NCI-H1436 treated with DMSO at 0.1 percent for 48 hours (cell line): Measurements from ENCODE around the gene ETV6.

Experiments
- DNase-seq: peaks from one replicate; lab custom pipeline; 2025; lab: John Stamatoyannopoulos, UW

Gene ETV6

GRCh38 chr12:11741434-11742092 is 92.1 kb downstream of the ETV6 start:
- DNase-seq: no peak

- DNase-seq: no peak
These were observed 94.2 kb downstream of the ETV6 start for GRCh38 chr12:11743423-11744409.

DNA sequence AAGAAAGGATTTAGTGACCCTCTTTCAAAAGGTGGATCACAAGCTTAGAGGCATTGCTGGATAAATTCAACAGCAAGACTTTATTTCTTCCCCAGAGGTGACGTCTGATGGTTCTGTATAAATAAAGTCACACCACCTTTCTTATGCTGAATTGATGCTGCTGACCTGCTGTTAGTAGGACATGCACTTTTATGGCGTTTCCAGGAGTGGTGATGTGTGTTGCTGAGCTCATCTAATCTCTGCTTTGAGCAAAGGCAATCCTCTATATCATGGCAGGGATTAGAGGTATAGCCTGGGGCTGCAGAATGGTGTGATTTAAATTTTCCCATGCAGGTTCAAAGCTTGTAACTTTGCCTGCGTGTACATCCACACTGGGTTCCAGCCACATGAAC is 94.9 kb downstream of the ETV6 start:
- no peak for DNase-seq

DNA sequence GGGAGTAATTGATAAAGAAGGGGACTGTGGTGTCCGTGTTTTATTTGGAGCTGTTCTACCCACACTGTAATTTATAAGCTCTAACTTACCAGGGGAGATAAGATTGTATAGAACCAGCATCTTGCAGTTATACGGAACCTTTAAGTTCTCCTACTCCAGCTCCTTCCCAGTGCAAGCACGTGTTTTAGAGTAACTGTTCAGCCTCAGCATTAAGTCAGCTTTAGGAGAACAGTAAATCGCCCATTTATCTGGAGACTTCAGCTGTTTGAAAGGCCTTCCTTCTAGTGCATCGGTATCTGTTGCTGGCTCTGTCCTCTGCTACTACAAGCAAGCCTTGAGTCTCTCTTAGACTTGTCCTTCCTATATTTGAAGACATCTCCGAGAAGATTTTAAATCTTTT is 95.6 kb downstream of the ETV6 start:
- DNase-seq: no peak

- DNase-seq: no peak
These were observed 96.7 kb downstream of the ETV6 start for GRCh38 chr12:11746024-11746771.

- DNase-seq: no peak
These were observed 97.7 kb downstream of the ETV6 start for GRCh38 chr12:11746940-11747716.

DNA sequence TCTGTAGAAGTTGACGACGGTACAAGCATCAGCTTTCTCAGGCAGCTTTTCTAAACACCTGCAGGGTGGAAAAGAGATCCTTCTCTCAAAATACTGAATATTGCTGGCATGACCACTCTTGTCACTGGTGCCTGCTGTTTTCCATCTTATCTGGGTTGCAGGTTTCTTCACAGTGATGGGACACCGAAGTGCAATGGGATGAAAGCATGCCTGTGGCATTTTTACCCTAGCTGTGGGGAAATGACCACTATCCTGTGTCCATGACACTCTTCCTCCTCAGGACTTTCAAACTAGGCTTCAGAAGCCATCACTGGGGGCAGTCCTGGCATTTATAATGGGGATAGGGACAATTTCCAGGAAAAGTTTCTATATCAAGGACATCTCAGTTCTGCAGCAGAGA is 98.5 kb downstream of the ETV6 start:
- DNase-seq: no peak

DNA sequence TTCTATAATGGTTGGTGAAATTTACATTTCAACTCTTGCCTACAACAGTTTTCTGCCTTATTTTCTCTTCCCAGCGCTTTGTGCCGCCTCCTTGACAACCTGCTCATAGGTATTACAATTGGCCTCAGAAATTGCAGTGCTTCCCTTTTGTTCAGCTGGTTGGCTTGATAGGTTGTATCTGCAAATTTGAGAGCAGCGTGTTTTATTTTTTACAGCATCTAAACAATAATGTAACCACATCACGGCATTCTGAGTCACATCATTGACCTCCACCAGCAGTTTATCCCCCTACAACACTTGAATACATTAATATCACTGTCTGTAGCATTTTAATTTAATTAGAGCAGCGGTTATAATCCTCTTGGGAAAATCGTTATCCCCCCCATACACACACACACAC is 99.4 kb downstream of the ETV6 start:
- DNase-seq: no peak

DNA sequence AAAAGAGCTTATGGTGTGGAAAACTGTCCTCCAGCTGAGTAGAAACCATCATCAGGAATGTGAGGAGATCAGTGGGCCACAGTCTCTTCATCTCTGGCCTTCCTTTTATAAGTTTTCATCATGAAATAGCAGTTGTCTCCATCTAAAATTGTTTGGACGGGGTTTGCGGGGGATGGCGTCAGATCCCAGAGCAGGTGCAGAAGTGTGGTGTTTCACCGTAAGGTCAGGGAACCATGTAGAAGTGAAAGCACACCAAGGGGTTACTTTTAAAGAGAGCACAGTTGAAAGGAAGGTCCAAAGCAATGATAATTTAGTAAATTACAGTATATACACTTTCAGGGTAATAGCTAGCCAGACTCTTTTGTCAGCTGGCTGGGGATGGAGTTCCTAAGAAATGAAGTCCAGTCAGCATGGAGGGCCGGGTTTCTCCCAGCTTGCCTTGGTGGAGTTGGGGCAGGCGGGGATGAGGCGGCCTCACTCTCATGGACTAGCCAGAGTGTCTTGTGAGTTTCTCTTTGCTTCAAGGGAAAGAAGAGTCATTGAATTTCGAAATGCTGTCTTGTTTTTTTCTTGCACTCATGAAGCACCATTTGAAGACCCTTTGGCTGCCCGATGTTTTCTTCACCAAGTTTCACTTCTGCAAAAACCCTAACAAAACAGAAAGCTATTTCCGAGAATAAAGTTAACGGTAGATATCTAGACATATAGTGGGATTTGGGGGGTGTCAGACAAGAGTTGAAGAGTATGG is 100.6 kb downstream of the ETV6 start:
- DNase-seq: no peak

GRCh38 chr12:11752403-11753149 is 103.1 kb downstream of the ETV6 start:
- DNase-seq: no peak

DNA sequence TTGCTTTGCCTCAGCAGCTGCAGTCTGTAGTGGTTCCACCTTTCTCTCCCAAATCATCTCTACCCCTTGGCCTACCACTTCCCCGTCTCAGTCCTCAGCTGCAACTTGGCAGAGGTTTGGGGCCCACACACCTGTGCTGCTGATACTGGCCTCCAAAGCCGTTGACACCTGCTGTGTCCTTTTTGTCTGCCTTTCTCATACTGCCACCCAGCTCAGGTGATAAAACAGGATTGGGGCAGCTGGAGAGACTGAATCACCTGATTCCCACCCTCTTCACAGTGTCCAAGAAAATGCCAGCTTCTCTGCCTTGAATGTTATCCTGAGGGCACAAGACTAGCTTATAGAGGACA is 103.7 kb downstream of the ETV6 start:
- DNase-seq: no peak

- DNase-seq: no peak
These were observed 104.4 kb downstream of the ETV6 start for GRCh38 chr12:11753826-11754225.

DNA sequence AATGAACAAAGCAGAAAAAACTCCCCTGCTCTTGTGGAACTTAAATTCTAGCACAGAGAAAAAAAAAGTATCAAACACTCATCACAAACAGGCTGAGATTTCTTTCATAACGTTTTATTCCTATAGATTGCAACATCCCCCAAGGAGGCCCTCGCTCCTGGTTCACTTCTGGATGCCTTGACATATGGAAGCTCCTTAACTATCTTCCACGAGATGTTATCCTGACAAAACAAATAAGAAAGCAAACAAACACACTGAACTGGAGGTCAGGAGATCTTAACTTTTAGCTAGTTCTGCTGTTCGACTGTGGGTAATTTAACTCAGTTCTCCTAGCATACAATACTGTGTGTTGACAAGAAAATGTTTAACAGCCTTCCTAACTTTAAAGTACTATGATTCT is 104.8 kb downstream of the ETV6 start:
- no peak for DNase-seq

- DNase-seq: no peak
These were observed 105.9 kb downstream of the ETV6 start for GRCh38 chr12:11755302-11755930.

DNA sequence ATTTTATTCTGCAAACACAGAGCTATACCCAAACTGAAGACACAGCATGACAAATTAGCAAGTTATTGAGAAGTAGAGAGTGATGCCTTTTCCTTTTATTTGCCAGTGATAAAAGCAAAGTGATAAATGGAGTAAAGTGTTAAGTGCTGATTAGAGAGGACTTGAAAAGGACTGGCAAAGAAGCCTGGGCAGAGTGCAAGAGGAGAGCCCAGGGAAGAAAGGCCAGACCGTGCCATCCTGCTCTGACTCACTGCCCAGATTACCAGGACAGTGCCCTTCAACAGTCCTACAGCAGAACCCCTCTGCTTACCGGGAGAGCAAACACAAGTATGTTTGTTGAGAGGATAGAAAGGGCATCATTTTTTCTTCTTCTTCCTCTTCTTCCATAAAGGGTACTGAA is 106.5 kb downstream of the ETV6 start:
- no peak for DNase-seq

GRCh38 chr12:11756523-11756922 is 107.0 kb downstream of the ETV6 start:
- no peak for DNase-seq

- DNase-seq: no peak
These were observed 107.6 kb downstream of the ETV6 start for GRCh38 chr12:11757095-11757494.

DNA sequence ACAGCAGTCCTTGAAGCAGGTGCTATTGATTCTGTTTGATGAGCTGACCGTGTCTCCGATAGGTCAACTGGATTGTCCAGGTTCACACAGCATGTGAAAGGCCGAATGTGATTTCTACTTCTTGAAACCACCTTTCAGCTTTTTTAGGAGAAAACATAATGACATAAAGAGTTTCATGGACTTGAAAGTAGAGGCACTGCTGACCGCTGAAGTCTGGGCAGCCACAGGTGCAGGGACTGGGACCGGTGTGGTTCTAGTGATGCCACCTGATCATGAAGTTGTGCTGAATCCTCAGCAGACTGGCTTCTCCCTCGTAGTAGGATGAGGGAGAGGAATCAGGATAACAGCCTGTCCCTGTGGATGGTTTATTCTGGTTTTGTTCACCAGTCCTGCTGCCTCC is 108.1 kb downstream of the ETV6 start:
- no peak for DNase-seq

- DNase-seq: no peak
These were observed 108.6 kb downstream of the ETV6 start for GRCh38 chr12:11758087-11758486.
